Suprapubic skin (tissue), 4 donors: Measurements from ENCODE around the gene NR3C1.

Experiments used
- EP300 ChIP-seq: sonication (generic); formaldehyde crosslinking; IDR thresholded peaks from one replicate; pipeline ENCODE4 v1.6.1; 2017; ENCODE audit warnings: antibody characterized with exemption
- POLR2A ChIP-seq, 2 donors: fragments of 450-650 bp; IDR thresholded peaks; one replicate each; pipeline ENCODE4 v1.6.1; 2017; ENCODE audit warnings: antibody characterized with exemption in 2 of 2, mild to moderate bottlenecking in 2 of 2, moderate library complexity in 2 of 2
- POLR2AphosphoS5 ChIP-seq, 3 donors: sonication (generic); formaldehyde crosslinking; IDR thresholded peaks; one replicate each; pipeline ENCODE4 v1.6.1; 2017; ENCODE audit warnings: antibody characterized with exemption in 3 of 3
- TF ChIP-seq, protein P1 (sequence below), 2 donors: fragments of 200-600 bp in 1 of 2; fragments of 450-650 bp in 1 of 2; sonication (generic) in 1 of 2; IDR thresholded peaks; one replicate each; pipeline ENCODE4 v1.5.1; 2016 to 2019; ENCODE audit warnings: antibody characterized with exemption in 2 of 2, mild to moderate bottlenecking in 1 of 2, moderate library complexity in 1 of 2

DNA sequence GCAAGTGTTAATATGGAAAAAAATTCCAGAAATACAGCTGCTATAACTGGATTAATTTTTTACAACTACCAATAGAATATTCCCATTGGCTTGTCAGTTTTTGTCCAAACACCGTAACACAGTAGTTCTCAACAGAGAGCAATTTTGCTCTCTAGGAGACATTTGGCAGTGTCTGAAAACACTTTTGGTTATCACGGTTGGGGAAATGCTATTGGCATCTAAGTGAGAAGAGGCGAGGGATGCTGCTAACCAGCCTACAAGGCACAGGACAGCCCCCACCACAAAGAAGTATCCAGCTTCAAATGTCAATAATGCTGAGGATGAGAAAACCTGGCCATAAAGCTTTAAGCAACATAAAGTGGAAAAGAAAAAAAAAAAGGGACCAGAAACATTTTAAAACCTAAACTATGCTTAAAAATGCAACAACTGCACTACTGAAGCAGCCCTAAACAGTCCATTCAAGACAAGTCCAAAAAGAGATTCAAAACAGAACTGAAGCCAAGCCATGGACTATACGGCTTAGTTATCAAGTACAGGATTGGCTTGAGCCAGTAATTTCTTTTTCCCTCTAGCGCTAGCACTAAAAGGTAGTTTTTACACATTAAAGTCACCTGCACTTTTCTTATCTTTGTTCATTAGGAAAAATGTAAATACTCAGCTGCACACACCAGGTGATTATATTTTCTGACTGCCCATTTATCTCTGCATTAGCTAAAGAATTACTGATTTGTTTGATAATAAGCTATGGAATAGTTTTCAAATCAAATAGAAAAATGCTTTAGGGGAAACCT is 83.9 kb downstream of the NR3C1 start:
- TF ChIP-seq, protein P1, sequence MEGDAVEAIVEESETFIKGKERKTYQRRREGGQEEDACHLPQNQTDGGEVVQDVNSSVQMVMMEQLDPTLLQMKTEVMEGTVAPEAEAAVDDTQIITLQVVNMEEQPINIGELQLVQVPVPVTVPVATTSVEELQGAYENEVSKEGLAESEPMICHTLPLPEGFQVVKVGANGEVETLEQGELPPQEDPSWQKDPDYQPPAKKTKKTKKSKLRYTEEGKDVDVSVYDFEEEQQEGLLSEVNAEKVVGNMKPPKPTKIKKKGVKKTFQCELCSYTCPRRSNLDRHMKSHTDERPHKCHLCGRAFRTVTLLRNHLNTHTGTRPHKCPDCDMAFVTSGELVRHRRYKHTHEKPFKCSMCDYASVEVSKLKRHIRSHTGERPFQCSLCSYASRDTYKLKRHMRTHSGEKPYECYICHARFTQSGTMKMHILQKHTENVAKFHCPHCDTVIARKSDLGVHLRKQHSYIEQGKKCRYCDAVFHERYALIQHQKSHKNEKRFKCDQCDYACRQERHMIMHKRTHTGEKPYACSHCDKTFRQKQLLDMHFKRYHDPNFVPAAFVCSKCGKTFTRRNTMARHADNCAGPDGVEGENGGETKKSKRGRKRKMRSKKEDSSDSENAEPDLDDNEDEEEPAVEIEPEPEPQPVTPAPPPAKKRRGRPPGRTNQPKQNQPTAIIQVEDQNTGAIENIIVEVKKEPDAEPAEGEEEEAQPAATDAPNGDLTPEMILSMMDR (IDR thresholded peaks at IDR 0.05) = no peak
- TF ChIP-seq POLR2AphosphoS5 (IDR thresholded peaks at IDR 0.05) (no peak), EP300 (no peak), POLR2A (IDR thresholded peaks at IDR 0.05) (no peak)
